H9 (cell line): ENCODE results near the gene HPS3. TPM values are rescaled to one million over a fixed set of nuclear protein-coding genes. Genes with fewer than 3 reads are reported as not detected.

Experiments
- DNase-seq: peaks from one replicate; pipeline ENCODE4 v3.0.0-alpha.2; 2017
- H2AFZ ChIP-seq: one replicate; pipeline ENCODE4 v1.6.1; 2013; ENCODE audit warnings: mild to moderate bottlenecking, low read length, control low read depth, moderate library complexity
- H2AK5ac ChIP-seq: 2 replicates; pipeline ENCODE4 v1.6.1; 2013; ENCODE audit warnings: low read length, control low read depth, mixed read lengths; ENCODE audit not compliant: insufficient read length
- H2BK120ac ChIP-seq: one replicate; pipeline ENCODE4 v1.6.1; 2013; ENCODE audit warnings: low read depth, mild to moderate bottlenecking, low read length, control low read depth, inconsistent platforms; ENCODE audit not compliant: poor library complexity, severe bottlenecking
- H2BK12ac ChIP-seq: 2 replicates; pipeline ENCODE4 v1.6.1; 2013; ENCODE audit warnings: low read length, control low read depth, mixed read lengths, low read depth; ENCODE audit not compliant: insufficient read length
- H2BK15ac ChIP-seq: 2 replicates; pipeline ENCODE4 v1.6.1; 2013; ENCODE audit warnings: low read depth, low read length, control low read depth
- H2BK20ac ChIP-seq: one replicate; pipeline ENCODE4 v1.6.1; 2013; ENCODE audit warnings: low read depth, mild to moderate bottlenecking, low read length, control low read depth, inconsistent platforms; ENCODE audit not compliant: poor library complexity, severe bottlenecking
- H2BK5ac ChIP-seq: 2 replicates; pipeline ENCODE4 v1.6.1; 2013; ENCODE audit warnings: low read length, control low read depth, mixed read lengths; ENCODE audit not compliant: insufficient read length
- H3K14ac ChIP-seq: 2 replicates; pipeline ENCODE4 v1.6.1; 2013; ENCODE audit warnings: low read length, control low read depth; ENCODE audit not compliant: insufficient read depth
- H3K18ac ChIP-seq: 2 replicates; pipeline ENCODE4 v1.6.1; 2013; ENCODE audit warnings: low read depth, mild to moderate bottlenecking, mixed read lengths, low read length, control low read depth; ENCODE audit not compliant: insufficient read length
- H3K23ac ChIP-seq: 2 replicates; pipeline ENCODE4 v1.6.1; 2013; ENCODE audit warnings: low read length, control low read depth, mixed read lengths, low read depth; ENCODE audit not compliant: insufficient read length
- H3K23me2 ChIP-seq: 2 replicates; pipeline ENCODE4 v1.6.1; 2013; ENCODE audit warnings: low read depth, mild to moderate bottlenecking, mixed read lengths, low read length, control low read depth; ENCODE audit not compliant: insufficient read length, poor library complexity, severe bottlenecking
- H3K27ac ChIP-seq: 2 replicates; pipeline ENCODE4 v1.5.1; 2013; ENCODE audit warnings: low read length, control low read depth, mixed read lengths, low read depth; ENCODE audit not compliant: insufficient read length
- H3K27me3 ChIP-seq: 2 replicates; pipeline ENCODE4 v1.6.1; 2013; ENCODE audit warnings: low read length, control low read depth, inconsistent platforms; ENCODE audit not compliant: insufficient read depth
- H3K4ac ChIP-seq: 2 replicates; pipeline ENCODE4 v1.6.1; 2013; ENCODE audit warnings: low read depth, mild to moderate bottlenecking, control low read depth, inconsistent platforms, low read length, moderate library complexity
- H3K4me1 ChIP-seq: 2 replicates; pipeline ENCODE4 v1.6.1; 2013; ENCODE audit warnings: low read length, control low read depth, inconsistent platforms; ENCODE audit not compliant: insufficient read depth
- H3K4me2 ChIP-seq: 2 replicates; pipeline ENCODE4 v1.6.1; 2013; ENCODE audit warnings: low read length, control low read depth, mixed read lengths; ENCODE audit not compliant: insufficient read length, insufficient read depth
- H3K56ac ChIP-seq: 2 replicates; pipeline ENCODE4 v1.6.1; 2013; ENCODE audit warnings: low read depth, mild to moderate bottlenecking, mixed read lengths, low read length, control low read depth; ENCODE audit not compliant: insufficient read length
- H3K79me1 ChIP-seq: 2 replicates; pipeline ENCODE4 v1.6.1; 2013; ENCODE audit warnings: low read depth, mild to moderate bottlenecking, moderate library complexity, low read length, control low read depth, inconsistent platforms; ENCODE audit not compliant: insufficient read depth, poor library complexity, severe bottlenecking
- H3K79me2 ChIP-seq: 2 replicates; pipeline ENCODE4 v1.6.1; 2013; ENCODE audit warnings: low read length, control low read depth, inconsistent platforms; ENCODE audit not compliant: insufficient read depth
- H3K9ac ChIP-seq: 2 replicates; pipeline ENCODE4 v1.6.1; 2013; ENCODE audit warnings: low read length, control low read depth, mixed read lengths; ENCODE audit not compliant: insufficient read length; ENCODE audit errors: extremely low read depth
- H3K9me3 ChIP-seq: one replicate; pipeline ENCODE4 v1.6.1; 2013; ENCODE audit warnings: low read depth, low read length, inconsistent platforms; ENCODE audit not compliant: control insufficient read depth
- H3T11ph ChIP-seq: one replicate; pipeline ENCODE4 v1.6.1; 2013; ENCODE audit warnings: mild to moderate bottlenecking, low read length, control low read depth, inconsistent platforms
- H4K20me1 ChIP-seq: one replicate; pipeline ENCODE4 v1.6.1; 2013; ENCODE audit not compliant: control insufficient read depth, insufficient read length, insufficient read depth
- H4K5ac ChIP-seq: 2 replicates; pipeline ENCODE4 v1.6.1; 2013; ENCODE audit warnings: low read depth, mild to moderate bottlenecking, mixed read lengths, low read length, control low read depth; ENCODE audit not compliant: insufficient read length
- H4K8ac ChIP-seq: replicated peaks from 2 replicates; pipeline ENCODE4 v1.6.1; 2013; ENCODE audit warnings: low read length, control low read depth, mixed read lengths, low read depth; ENCODE audit not compliant: insufficient read length
- H4K91ac ChIP-seq: 2 replicates; pipeline ENCODE4 v1.6.1; 2013; ENCODE audit warnings: low read depth, mild to moderate bottlenecking, moderate library complexity, mixed read lengths, low read length, control low read depth; ENCODE audit not compliant: insufficient read length
- H3K27ac Mint-ChIP-seq, 3 experiments: 2 replicates in 2 of 3; 3 replicates in 1 of 3; pipeline ENCODE4 v1.8.0; 2020 to 2021; ENCODE audit warnings: mixed read lengths in 3 of 3, mild to moderate bottlenecking in 1 of 3, moderate library complexity in 1 of 3
- H3K27me3 Mint-ChIP-seq: 2 replicates; pipeline ENCODE4 v1.8.0; 2021; ENCODE audit warnings: low read depth, mild to moderate bottlenecking, moderate library complexity, mixed read lengths
- H3K36me3 Mint-ChIP-seq, 3 experiments: 2 replicates in 2 of 3; 3 replicates in 1 of 3; pipeline ENCODE4 v1.8.0; 2020 to 2021; ENCODE audit warnings: low read depth in 3 of 3, mixed read lengths in 3 of 3; ENCODE audit not compliant: insufficient read depth in 1 of 3
- H3K4me1 Mint-ChIP-seq, 2 experiments: 2 replicates each; pipeline ENCODE4 v1.8.0; 2020; ENCODE audit warnings: mixed read lengths in 2 of 2
- H3K4me3 Mint-ChIP-seq, 2 experiments: 2 replicates in 1 of 2; 3 replicates in 1 of 2; pipeline ENCODE4 v1.8.0; 2020 to 2021; ENCODE audit warnings: mild to moderate bottlenecking in 2 of 2, mixed read lengths in 2 of 2, moderate library complexity in 1 of 2
- H3K9me3 Mint-ChIP-seq, 2 experiments: 2 replicates in 1 of 2; 3 replicates in 1 of 2; pipeline ENCODE4 v1.8.0; 2020; ENCODE audit warnings: mild to moderate bottlenecking in 2 of 2, mixed read lengths in 2 of 2, moderate library complexity in 1 of 2
- CTCF ChIP-seq: fragments of 200-600 bp; sonication (generic); conservative IDR thresholded peaks from 3 replicates; pipeline ENCODE4 v1.8.0; 2021; ENCODE audit warnings: antibody characterized with exemption, mild to moderate bottlenecking
- WGBS: extraction: QIAGEN DNeasy Blood & Tissue Kit; methylation state at CpG from one replicate; pipeline ENCODE4 v1.1.7; 2013; ENCODE audit warnings: missing lambda C conversion rate, low lambda C conversion rate, mixed read lengths; ENCODE audit not compliant: insufficient read length; ENCODE audit errors: extremely low coverage; 5-methylcytosine and 5-hydroxymethylcytosine counted together
- total RNA-seq: library from RNA; stranded (reverse); gene quantifications from 2 replicates; pipeline ENCODE4 v1.2.1, GENCODE V29; 2021

HPS3 gene
- total RNA-seq, 1 experiment from 2014 or later, result 46.5 TPM

- no peak overlapping the region for H4K5ac ChIP-seq
- H3K23me2 ChIP-seq, result no peaks in the 10 kb centered on the region
- Mint-ChIP-seq H3K9me3 (no peaks in the 10 kb centered on the region), H3K27me3 (no peaks in the 10 kb centered on the region), H3K27ac (no peak overlapping the region), H3K4me3 (no peak overlapping the region), H3K36me3 (no peaks in the 10 kb centered on the region), H3K4me1 (peaks cover 0 to 1% of the 10 kb centered on the region in 2 experiments; a peak in 3 of 4 replicates)
- H3T11ph ChIP-seq, result no peak overlapping the region
- H3K4ac ChIP-seq, result no peak overlapping the region
- H2BK5ac ChIP-seq, result no peak overlapping the region
- no CpG with 5 or more reads among the region's 4 CpGs for WGBS
- no peak overlapping the region for H3K56ac ChIP-seq
- no peak overlapping the region for H3K14ac ChIP-seq
- H3K4me2 ChIP-seq, result no peak overlapping the region
- no peak overlapping the region for H3K9ac ChIP-seq
- H3K18ac ChIP-seq, result no peak overlapping the region
- H2AK5ac ChIP-seq, result no peak overlapping the region
- H3K23ac ChIP-seq, result no peak overlapping the region
- H2BK15ac ChIP-seq, result no peak overlapping the region
- H3K79me1 ChIP-seq, result no peaks in the 10 kb centered on the region
- no peak for TF ChIP-seq CTCF
- H3K79me2 ChIP-seq, result no peaks in the 10 kb centered on the region
- no peak overlapping the region for H4K8ac ChIP-seq
- no peak overlapping the region for H2AFZ ChIP-seq
- no peak for DNase-seq
- H2BK120ac ChIP-seq, result no peak overlapping the region
- H4K20me1 ChIP-seq, result no peaks in the 10 kb centered on the region
- no peaks in the 10 kb centered on the region for H3K4me1 ChIP-seq
- H3K9me3 ChIP-seq, result no peaks in the 10 kb centered on the region
- no peak overlapping the region for H4K91ac ChIP-seq
- no peak overlapping the region for H2BK20ac ChIP-seq
- H2BK12ac ChIP-seq, result no peak overlapping the region
- H3K27ac ChIP-seq, result no peak overlapping the region
- H3K27me3 ChIP-seq, result no peaks in the 10 kb centered on the region
These were observed 80.0 kb downstream of the HPS3 start for GRCh38 chr3:149209431-149209830.
